Stimulated activated CD8-positive, alpha-beta memory T cell treated with anti-CD3 and anti-CD28 coated beads, Interleukin-2, amount 100 ng/mL, for 48 hours (primary cell): ENCODE results near the gene TUBGCP2.
"Not testable (repeated sequence)": the region's sequence is repeated elsewhere in the genome, so short reads cannot be mapped to it uniquely, and the experiment has no call there.

ENCODE experiments used
- DNase-seq, 2 donors: peaks; one replicate each; pipeline ENCODE4 v3.0.0-alpha.2; 2020; ENCODE audit warnings: low read depth in 2 of 2

TUBGCP2 gene

DNA sequence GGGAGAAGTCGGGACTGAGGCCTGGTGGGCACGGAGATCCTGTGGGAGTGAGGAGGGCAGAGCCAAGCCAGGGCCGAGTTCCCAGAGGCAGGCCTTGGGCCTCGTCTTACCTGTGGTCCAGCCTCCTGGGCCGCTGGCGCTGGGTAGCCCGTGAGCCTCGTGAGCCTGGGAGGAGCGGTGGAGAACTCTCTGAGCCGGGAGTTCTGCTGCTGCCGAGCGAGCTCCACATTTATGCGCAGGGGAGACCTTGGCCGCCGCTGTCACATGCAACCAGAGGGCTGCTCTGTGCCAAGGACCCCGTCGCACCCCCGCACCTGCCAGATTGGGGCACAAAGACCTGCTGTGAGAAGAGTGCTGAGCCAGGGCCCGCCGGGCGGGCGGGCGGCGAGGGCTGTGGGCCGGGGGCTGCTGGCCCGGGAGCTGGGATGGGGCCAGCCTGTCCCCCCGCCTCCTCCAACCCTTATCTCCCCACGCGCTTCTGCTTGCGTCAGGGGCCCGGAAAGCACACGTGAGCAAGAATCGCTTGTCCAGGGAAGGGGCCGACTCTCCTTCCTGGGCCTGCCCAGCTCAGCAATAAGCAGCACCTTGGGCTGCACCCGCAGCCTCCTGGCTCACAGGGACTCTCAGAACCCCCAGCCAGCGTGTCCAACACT is 60.9 kb downstream of the TUBGCP2 start:
- DNase-seq: no peak

DNA sequence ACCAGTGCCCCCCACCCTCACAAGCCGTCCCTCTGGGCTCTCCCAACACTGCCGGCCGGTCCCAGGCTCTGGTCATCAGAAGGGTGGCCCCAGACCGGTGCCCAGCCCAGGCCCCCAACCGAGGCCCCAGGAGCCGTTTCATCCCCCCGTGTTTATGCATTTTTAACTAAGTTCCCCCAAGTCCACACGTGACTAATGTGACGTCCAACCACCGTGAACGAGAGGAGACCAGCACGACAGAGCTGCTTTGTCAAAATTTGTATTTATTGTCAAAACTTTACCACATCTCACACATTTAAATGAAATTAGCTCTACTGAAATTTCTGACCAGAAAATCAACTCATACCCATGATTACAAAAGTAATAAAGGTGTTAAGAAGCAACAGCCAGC is 62.4 kb downstream of the TUBGCP2 start:
- no peak for DNase-seq

DNA sequence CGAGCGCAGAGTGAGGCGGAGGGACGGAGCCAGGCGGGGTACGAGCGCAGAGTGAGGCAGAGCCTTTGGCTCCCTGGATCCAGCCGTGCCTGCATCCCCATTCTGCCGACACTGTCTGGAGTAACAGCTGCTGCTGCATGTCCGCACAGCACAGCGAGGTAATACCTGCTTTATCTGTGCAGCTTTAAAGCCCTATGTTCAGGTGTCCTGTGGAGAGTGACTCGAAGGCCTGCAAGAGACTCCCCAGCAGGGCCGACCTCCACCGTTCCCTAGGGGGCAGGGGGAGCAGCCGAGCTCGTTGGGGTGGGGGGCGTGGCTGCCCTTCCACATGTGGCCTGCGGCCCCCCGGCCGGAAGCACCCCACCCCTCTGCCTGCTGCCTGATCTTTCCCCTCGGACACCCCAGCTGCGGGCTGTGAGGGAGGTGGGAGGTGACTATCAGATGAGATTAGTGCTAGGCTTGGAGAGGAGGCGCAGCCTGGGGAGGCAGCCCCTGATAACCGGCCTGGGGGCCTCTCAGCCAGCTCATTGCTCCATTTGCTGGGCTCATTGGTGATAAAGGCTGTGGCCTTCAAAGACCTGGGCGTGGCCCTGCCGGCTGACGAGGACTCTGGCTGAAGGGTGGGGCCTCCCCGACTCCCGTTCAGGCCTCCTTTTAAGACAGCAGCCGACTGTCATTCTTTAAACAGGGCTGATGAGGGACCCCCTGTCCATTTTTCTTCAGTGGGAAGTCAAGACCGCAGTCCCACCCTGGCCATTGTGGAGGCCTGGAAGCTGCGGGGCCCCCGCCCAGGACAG is 63.0 kb downstream of the TUBGCP2 start:
- no peak for DNase-seq

DNA sequence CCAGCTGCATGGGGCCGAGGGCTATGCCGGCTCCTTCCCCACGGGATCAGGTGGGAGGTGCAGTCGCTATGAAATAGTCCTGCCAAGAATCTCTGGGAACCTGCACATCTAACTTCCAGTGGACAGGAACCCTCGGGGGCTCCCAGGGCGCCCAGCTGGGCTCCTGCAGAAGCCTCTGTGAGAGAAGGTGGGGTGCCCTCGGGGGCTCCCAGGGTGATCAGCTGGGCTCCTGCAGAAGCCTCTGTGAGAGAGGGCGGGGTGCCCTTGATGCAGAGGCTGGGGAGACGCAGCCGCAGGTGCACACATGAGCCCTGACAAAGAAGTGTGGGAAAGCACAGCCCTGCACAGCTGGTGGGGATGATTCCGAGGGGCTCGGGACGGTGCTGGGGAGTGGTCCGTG is 65.1 kb downstream of the TUBGCP2 start:
- no peak for DNase-seq

DNA sequence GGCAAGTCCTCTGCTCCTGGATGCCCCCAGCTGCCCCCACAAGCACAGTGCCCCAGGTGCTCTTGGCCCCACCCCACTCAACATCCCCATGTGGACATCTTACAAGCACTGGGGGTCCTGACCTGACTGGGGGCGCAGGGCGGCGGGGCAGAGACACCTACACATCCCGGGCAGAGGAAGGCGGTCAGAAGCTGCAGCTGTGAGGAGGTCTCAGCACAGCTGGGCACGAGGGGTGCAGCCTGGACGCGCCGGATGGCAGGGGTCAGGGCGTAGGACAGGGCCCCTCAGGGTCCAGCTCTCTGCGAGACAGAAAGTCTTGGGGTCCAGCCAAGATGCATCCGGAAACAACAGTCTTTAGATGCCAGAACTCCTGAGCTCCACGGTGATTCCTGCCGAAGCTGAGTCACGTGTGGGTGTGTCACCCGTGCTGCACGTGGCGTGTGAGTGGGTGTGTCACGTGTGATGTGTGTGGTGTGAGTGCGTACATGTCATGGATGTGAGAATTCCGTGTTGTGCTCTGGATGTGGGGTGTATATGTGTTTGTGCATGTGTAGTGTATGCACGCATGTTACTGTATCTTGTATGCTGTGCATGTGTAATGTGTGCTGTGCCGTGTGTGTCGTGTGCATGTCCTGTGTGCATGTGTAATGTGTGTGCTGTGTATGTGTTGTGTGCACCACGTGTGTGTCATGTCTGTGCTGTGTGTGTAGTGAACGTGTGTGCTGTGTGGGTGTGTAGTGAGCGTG is 65.9 kb downstream of the TUBGCP2 start:
- DNase-seq: no peak

DNA sequence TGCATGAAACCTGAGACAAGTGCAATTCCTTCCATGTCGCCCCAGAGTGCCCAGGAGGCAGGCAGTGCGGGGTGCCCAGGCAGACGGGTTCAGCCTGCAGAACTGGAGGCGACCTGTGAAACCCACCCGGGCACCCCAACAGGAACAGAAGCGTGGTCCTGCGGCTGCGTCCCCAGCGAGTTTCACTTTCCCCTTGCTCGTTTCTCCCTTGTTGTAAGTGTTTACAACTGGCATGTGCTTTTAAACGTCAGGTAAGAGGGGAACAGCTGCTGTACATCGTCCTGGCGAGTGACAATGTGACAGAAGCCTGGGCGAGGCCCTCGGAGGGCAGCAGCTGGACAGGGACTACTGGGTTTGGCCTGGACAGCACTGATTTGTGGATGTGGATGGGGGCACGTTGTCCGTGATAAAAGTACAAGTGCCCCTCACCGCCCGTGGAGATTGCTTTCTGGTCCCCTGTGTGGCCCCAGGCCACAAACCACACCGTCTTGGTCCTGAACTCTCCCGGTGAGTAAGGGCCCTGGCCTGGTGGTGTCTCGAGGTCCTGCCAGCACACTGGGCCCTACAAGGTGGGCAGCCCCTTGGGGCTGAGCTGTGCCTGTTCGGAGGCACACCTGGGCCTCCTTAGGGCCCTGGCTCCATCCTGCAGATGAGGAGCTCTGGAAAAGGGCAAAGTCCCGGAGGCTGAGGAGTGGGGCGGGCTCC is 67.0 kb downstream of the TUBGCP2 start:
- no peak for DNase-seq

DNA sequence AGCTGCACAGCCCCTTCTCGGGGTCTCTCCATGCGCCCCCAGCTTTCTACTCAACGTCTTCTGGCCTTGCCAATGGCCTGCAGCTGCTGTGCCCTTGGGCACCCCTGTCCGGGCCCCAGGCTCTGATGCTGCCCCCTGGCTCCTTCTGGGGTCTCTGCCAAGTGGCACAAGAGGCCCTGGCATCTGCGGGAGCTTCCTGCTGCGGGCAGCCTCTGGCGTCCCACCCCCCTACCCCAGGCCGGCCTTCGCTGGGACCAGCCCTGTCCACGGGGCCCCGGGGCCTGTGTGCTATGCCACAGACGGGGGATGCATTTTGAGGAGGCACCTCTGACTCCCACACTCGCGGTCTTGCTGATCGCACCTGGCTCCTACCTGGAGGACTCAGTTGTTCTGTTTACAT is 68.7 kb downstream of the TUBGCP2 start:
- DNase-seq: no peak

DNA sequence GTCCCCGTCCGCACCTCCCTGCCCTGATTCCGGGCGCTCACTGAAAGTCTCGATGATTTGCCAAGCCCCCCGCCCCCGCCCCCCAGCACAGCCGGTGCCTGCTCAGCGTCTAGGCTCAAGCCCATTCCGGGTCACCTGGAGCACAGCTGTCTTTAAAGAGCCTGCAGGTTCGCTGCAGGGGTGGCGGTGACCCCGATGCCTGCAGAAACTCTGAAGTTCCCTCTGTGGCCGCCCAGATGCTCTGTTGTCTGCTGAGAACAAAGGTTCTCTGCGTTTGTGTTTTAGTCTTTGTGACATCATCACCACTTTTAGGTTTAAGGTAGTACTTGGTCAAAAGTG is 70.2 kb downstream of the TUBGCP2 start:
- no peak for DNase-seq

DNA sequence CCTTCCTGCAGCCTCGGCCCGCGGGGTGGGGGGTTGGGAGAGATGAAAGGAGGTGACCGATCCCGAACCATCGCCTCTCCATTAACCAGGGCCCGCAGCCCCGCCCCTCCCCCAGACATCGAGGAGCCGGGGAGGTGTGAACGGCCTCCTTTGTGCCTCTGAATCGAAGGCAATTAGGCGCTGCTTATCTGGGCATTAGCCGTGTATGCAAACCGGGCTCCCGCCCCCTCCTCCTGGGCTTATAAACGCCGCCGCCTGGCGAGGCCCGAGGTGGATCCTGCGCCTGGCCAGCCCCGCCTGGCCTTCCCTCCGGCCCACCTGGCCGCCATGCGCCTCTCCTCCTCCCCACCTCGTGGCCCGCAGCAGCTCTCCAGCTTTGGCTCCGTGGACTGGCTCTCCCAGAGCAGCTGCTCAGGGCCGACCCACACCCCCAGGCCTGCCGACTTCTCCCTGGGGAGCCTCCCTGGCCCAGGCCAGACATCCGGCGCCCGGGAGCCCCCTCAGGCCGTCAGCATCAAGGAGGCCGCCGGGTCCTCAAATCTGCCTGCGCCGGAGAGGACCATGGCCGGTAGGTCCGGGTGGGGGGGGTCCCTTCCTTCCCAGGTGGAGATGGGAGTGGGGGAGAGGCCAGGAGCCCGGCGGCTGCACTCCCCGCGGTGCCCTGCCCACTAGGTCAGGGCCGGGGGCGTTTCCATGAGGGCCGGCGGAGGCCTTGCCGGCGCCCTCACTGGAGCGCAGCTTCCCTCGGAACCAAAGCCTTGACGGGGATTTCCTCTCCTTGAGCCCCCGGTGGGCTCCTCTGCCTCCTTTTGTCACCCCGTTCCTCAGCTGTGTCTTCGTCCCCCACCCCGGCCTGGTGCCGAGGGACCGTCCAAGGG is 70.8 kb downstream of the TUBGCP2 start, which contains the start of gene VENTX:
Gene VENTX (plus strand): TSS at position 268 of the 878 bp plus-strand sequence. CDS start 60 bp downstream, at position 328.
- no peak for DNase-seq

DNA sequence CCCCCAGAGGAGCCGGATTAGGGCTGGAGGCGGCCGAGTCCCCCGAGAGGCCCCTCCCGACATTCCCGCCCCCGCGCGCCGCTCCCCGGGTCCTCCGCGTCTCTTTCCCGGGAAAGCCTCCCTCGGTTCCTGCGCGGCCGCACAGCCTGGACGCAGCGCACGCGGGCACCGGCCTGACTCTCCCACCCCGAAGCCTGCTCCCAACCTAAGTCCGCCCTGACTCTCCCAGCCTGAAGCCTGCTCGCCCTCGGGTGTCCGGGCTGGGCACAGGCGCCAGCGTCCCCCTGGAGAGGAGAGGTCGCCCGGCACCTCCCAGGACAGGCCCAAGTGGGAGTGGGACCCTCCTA is 71.5 kb downstream of the TUBGCP2 start:
- no peak for DNase-seq

DNA sequence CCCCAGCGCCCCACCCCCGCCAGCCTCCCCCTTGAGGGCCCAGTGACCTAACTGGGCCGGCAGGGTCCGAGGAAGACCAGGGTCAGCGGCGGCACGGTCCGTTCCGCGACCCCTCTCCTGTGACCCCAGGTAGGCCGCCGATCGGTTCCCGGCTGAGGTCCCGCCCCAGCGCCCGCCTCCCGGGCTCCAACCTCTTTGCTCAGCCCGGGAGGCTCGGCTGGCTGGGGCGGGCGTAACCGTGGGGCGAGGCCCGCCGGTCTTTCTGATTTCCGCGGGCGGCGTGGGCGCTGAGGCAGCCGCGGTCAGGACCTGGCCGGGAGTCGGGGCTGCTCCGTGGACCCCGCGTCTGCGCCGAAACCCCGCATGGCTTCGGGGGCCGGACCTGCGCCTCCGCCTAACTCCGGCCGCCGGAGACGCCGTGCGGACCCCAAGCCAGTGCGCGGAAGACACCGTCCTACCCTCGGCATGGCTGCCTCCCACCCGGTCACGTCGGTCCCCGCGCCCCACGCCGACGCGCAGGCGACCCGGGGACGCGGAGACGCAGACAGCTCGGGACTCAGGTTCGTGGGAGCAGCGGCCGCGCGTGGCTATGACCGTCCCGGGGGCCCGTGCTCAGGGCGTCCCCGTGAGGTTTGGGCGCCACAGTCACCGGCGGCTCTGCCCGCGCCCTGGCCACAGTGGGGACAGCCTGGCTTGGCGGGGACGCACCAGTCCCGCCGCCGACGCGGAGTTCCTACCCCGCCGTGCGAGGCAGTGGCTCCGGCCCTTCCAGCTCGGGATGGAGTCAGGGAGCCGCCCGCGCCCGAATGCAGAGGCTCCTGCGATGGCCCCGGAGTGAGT is 72.1 kb downstream of the TUBGCP2 start:
- DNase-seq: no peak

DNA sequence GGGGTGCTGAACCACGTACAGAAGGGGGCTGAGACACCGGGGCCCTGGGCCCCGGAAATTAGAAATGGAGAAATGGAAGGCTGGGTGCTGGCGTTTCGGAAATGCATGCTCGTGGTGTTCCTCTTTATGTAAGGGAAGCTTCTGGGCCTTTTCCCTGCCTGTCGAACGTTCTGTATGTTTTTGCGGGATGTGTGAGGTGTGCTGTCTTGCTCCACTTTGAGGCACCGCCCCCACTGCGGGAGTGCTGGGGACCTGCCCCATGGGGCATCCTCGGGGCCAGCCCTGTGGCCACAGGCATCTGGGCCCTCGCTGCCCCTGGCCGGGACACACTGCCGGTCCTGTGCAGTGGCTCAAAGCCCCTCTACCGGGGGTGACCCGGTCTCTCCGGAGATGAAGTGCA is 72.7 kb downstream of the TUBGCP2 start:
- no peak for DNase-seq

DNA sequence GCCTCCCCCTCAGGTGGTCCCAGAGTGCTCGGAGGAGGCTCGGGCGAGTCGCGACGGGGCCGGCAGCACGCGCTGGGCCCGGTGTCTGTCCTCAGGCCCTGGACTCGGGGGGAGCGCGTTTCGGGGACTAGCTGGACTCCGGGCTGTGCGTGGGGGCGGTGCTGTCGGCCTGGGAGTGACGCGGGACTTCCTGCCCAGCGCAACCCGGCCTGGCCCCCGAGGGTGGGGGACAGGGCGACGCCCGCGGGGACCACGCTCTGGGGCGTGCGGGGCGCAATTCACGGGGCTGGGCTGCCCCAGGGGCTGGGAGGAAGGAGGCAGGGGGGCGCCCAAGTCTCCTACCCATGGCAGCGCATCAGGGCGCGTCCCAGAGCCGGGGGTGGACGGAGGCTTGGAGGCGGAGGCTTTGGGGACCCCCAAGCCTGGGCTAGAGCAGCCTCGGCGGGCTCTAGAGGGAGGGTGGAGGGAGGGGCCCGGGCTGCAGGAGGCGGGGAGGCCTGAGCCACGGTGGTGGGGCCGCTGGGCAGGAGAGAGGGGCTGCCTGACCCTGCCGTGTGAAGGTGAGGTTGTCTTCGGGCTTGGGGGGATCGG is 73.3 kb downstream of the TUBGCP2 start:
- DNase-seq: no peak

DNA sequence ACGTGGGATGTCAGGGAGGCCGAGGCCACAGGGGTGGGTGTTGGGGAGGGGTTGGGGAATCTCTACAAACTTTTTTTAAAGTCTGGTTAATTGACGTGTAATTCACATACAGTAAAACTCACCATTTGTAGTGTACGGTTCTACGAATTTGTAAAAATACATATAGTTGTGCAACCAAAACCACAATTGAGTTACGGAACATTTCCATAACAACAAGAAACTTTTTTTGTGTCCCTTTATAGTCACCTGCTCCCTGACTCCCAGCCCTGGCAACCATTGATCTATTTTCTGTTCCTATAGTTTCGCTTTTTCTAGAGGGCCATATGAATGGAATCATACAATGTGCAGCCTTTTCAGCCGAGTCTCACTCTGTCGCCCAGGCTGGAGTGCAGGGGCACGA is 73.9 kb downstream of the TUBGCP2 start:
- not testable (repeated sequence) for DNase-seq

DNA sequence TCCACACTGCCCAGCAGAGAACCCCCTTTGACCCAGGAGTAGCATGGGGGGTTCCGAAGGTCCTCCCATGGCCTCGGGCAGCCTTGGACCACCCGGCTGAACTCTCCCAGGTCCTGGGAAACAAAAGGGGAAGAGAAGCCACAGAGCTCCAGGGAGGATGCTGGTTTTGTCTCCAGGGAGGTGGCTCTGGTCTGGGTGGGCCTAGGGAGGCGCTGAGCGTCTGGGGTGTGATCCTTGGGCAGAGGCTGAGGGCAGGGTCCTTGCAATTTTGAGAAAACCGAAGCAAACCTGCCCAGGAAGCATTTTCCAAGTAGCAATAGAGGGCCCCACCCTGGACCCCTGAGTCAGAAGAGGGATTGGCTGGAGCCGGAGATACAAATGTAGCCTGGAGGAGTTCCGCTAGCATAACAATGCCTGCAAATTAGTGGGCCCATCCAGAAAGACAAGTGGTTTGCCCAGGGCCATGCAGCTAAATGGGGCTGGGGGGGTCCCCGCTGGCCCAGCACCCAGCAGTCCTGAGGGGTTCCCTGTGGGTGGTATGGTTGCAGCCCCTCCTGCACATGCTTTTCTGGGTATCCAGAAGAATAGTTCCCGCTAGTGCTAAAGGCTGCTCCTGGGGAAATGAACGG is 76.6 kb downstream of the TUBGCP2 start:
- no peak for DNase-seq

DNA sequence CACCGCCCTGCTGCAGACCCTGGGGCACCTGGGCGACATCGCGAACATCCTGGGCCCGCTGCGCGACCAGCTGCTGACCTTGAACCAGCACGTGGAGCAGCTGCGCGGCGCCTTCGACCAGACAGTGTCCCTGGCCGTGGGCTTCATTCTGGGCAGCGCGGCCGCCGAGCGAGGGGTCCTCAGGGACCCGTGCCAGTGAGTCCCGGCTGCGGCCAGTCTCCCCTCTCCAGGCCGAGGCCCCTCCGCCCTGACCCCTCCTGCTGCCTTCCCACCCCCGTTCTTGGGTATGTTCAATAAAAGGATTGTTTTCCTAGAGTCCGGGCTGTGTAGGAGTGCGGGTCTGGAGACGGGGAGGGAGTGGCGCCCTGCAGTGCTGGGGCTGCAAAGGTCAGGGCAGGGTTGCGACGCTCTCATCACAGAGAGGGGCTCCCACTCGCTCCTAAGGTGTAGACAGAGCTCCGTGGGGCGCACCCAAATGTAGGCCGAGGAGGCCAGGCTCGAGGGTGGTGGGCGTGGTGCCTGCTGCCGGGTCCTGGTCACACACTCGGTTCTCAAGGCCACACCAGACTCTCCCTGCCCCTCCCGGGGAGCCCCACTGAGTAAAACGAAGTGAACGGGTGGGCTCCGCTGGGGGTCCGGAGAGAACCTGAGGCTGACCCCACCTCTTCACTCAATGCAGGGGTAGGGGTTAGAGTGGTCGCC is 77.3 kb downstream of the TUBGCP2 start:
- DNase-seq: no peak

DNA sequence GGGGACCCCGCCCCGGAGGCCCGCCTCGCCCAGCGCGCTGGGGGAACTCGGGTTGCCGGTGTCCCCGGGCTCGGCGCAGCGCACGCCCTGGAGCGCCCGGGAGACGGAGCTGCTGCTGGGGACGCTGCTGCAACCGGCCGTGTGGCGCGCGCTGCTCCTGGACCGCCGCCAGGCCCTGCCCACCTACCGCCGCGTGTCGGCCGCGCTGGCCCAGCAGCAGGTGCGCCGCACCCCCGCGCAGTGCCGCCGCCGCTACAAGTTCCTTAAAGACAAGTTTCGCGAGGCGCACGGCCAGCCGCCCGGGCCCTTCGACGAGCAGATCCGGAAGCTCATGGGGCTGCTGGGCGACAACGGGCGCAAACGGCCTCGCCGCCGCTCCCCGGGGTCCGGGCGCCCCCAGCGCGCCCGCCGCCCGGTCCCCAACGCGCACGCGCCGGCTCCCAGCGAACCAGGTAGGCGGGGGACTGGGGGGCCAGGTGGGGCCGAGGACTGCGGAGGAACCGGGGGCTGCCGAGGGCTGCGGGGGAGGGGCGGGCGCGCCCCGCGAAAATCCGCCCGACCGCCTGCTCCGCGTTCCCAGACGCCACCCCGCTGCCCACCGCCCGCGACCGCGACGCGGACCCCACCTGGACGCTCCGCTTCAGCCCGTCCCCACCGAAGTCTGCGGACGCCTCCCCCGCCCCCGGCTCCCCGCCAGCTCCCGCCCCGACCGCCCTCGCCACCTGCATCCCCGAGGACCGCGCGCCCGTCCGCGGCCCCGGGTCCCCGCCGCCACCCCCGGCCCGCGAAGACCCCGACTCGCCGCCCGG is 78.1 kb downstream of the TUBGCP2 start:
- DNase-seq: no peak

DNA sequence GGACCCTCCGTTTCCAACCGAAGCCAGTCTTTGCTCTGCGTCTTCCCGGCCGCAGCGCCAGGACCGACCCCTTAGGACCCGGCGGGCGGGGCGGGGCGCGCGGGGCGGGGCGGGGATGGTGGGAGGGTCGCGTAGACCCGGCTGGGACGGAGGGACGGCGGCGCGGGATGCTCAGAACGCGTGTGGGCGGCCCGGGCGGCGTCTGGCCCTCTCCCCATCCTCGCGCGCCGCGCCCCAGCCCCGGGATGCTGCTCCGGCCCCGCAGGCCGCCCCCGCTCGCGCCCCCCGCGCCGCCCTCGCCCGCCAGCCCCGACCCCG is 78.7 kb downstream of the TUBGCP2 start, which contains the start of gene UTF1:
Gene UTF1 (plus strand): TSS at position 174 of the 318 bp plus-strand sequence. CDS start 72 bp downstream, at position 246.
- DNase-seq: no peak
